Nephron (organoid): Measurements from ENCODE around the gene UCK1.
A peak's percentile ranks its signal among the peaks of the same experiment; 100 is the strongest.

ENCODE experiments used
- H3K27ac Mint-ChIP-seq, 3 experiments: 2 replicates each; pipeline ENCODE4 v1.8.0; 2020; ENCODE audit warnings: mixed read lengths in 3 of 3, mild to moderate bottlenecking in 2 of 3, moderate library complexity in 1 of 3
- H3K27me3 Mint-ChIP-seq: 2 replicates; pipeline ENCODE4 v1.8.0; 2021; ENCODE audit warnings: low read depth, mild to moderate bottlenecking, moderate library complexity, mixed read lengths
- H3K36me3 Mint-ChIP-seq: 2 replicates; pipeline ENCODE4 v1.8.0; 2020; ENCODE audit warnings: low read depth, mixed read lengths
- H3K4me1 Mint-ChIP-seq: 2 replicates; pipeline ENCODE4 v1.8.0; 2020; ENCODE audit warnings: mixed read lengths
- H3K4me3 Mint-ChIP-seq, 3 experiments: 2 replicates each; pipeline ENCODE4 v1.8.0; 2020; ENCODE audit warnings: mild to moderate bottlenecking in 3 of 3, mixed read lengths in 3 of 3, moderate library complexity in 2 of 3
- H3K9me3 Mint-ChIP-seq: 2 replicates; pipeline ENCODE4 v1.8.0; 2020; ENCODE audit warnings: mixed read lengths
- CTCF ChIP-seq, 3 experiments: fragments of 200-600 bp; sonication (generic); IDR thresholded peaks; one replicate each; pipeline ENCODE4 v1.5.0; 2021; ENCODE audit warnings: antibody characterized with exemption in 3 of 3; ENCODE audit not compliant: unreplicated experiment in 3 of 3

Gene UCK1

GRCh38 chr9:131577005-131578000 is 46.2 kb upstream of the UCK1 start:
- H3K27me3 Mint-ChIP-seq: no peaks in the 10 kb centered on the region
- H3K27ac Mint-ChIP-seq: peak overlapping the region; percentile 73 to 88 (median 77)
- no peaks in the 10 kb centered on the region for H3K9me3 Mint-ChIP-seq

GRCh38 chr9:131575946-131576853 is 45.1 kb upstream of the UCK1 start:
- Mint-ChIP-seq H3K4me1 (peaks cover 16% of the 10 kb centered on the region), H3K27ac (no peak overlapping the region), H3K4me3 (no peak overlapping the region), H3K9me3 (no peaks in the 10 kb centered on the region), H3K27me3 (no peaks in the 10 kb centered on the region), H3K36me3 (peaks cover 25% of the 10 kb centered on the region)
- TF ChIP-seq CTCF (IDR thresholded peaks at IDR 0.05; ENCODE audit: unreplicated experiment in 3 of 3): no peak

More at GRCh38 chr9:131577005-131578000, 46.2 kb upstream of the UCK1 start:
- peak in 2 of 3 experiments; percentile 7 to 22 for TF ChIP-seq CTCF (IDR thresholded peaks at IDR 0.05; ENCODE audit: unreplicated experiment in 3 of 3)
- Mint-ChIP-seq H3K4me3 (peak overlapping the region in 2 of 3 experiments; percentile 19 to 27), H3K4me1 (peaks cover 16% of the 10 kb centered on the region), H3K36me3 (peaks cover 27% of the 10 kb centered on the region)

- Mint-ChIP-seq H3K27ac (no peak overlapping the region), H3K9me3 (no peaks in the 10 kb centered on the region), H3K36me3 (peaks cover 28% of the 10 kb centered on the region), H3K4me1 (peaks cover 16% of the 10 kb centered on the region), H3K4me3 (no peak overlapping the region), H3K27me3 (no peaks in the 10 kb centered on the region)
- TF ChIP-seq CTCF (IDR thresholded peaks at IDR 0.05; ENCODE audit: unreplicated experiment in 3 of 3): no peak
These were observed 43.9 kb upstream of the UCK1 start for GRCh38 chr9:131574730-131575640.

GRCh38 chr9:131567910-131568309 is 36.8 kb upstream of the UCK1 start:
- peaks cover 29% of the 10 kb centered on the region for H3K36me3 Mint-ChIP-seq

More at GRCh38 chr9:131567910-131568309, 36.8 kb upstream of the UCK1 start:
- no peak overlapping the region for H3K27ac Mint-ChIP-seq
- no peak overlapping the region for H3K4me3 Mint-ChIP-seq
- no peaks in the 10 kb centered on the region for H3K27me3 Mint-ChIP-seq
- H3K4me1 Mint-ChIP-seq: no peaks in the 10 kb centered on the region
- TF ChIP-seq CTCF (IDR thresholded peaks at IDR 0.05; ENCODE audit: unreplicated experiment in 3 of 3): no peak
- H3K9me3 Mint-ChIP-seq: no peaks in the 10 kb centered on the region
